ENCODE data around the gene SYAP1.

DNA sequence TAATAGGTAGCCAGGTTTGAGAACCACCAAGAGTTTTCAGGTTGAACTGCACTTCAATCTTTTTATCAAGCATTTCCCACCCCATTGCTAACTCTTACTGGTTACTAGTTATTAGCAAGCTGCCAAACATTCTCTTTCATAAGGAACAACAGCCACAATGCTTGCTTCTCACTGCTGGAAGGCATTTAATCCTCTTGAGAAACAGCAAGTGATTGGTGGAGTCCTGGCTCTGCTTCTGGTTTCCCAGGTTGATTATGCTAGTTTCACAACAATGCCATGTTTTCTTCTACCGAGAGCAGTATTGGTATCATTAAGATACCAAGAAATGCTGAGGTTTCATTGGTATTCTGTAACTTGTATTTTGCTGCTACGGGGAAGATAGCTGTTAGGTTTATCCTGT, 34.6 kb downstream of the SYAP1 start:
- no peak for TF ChIP-seq POLR2A (IDR thresholded peaks at IDR 0.05)
- TF ChIP-seq, protein P1, sequence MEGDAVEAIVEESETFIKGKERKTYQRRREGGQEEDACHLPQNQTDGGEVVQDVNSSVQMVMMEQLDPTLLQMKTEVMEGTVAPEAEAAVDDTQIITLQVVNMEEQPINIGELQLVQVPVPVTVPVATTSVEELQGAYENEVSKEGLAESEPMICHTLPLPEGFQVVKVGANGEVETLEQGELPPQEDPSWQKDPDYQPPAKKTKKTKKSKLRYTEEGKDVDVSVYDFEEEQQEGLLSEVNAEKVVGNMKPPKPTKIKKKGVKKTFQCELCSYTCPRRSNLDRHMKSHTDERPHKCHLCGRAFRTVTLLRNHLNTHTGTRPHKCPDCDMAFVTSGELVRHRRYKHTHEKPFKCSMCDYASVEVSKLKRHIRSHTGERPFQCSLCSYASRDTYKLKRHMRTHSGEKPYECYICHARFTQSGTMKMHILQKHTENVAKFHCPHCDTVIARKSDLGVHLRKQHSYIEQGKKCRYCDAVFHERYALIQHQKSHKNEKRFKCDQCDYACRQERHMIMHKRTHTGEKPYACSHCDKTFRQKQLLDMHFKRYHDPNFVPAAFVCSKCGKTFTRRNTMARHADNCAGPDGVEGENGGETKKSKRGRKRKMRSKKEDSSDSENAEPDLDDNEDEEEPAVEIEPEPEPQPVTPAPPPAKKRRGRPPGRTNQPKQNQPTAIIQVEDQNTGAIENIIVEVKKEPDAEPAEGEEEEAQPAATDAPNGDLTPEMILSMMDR (IDR thresholded peaks at IDR 0.05): no peak
